Kidney (tissue), 14 donors: ENCODE measurements around the gene MYT1. TPM values are rescaled to one million over a fixed set of nuclear protein-coding genes. Genes with fewer than 3 reads are reported as not detected.

Source experiments
- DNase-seq, 5 donors: peaks; one replicate each; pipeline ENCODE4 v3.0.0-alpha.2; 2013 to 2020
- FAIRE-seq: peaks from 2 replicates; lab custom pipeline; 2012; peaks lifted over from hg19 to GRCh38; lab: Jason Lieb, UNC
- H3K27ac ChIP-seq, 2 donors: one replicate each; pipeline ENCODE4 v1.7.0; 2013; ENCODE audit warnings: low read depth in 2 of 2, low read length in 2 of 2, inconsistent platforms in 1 of 2
- H3K27me3 ChIP-seq: one replicate; pipeline ENCODE4 v1.7.1; 2013; ENCODE audit warnings: low read length, inconsistent platforms; ENCODE audit not compliant: control insufficient read depth, insufficient read depth
- H3K36me3 ChIP-seq, 3 donors: one replicate each; pipeline versions ENCODE4 v1.7.0 to v1.7.1; 2013; ENCODE audit warnings: low read length in 3 of 3, control low read depth in 1 of 3, inconsistent platforms in 1 of 3; ENCODE audit not compliant: insufficient read depth in 3 of 3, control insufficient read depth in 2 of 3
- H3K4me1 ChIP-seq, 3 donors: one replicate each; pipeline versions ENCODE4 v1.7.0 to v1.7.1; 2013; ENCODE audit warnings: low read length in 3 of 3, inconsistent platforms in 1 of 3, low read depth in 1 of 3; ENCODE audit not compliant: control insufficient read depth in 2 of 3, insufficient read depth in 2 of 3
- H3K4me3 ChIP-seq, 3 donors: one replicate each; pipeline versions ENCODE4 v1.7.0 to v1.8.1; 2013; ENCODE audit warnings: low read length in 3 of 3, control low read depth in 1 of 3, inconsistent platforms in 1 of 3
- H3K9ac ChIP-seq, 3 donors: one replicate each; pipeline versions ENCODE4 v1.7.0 to v1.7.1; 2013; ENCODE audit warnings: low read length in 3 of 3, control low read depth in 1 of 3, inconsistent platforms in 1 of 3
- H3K9me3 ChIP-seq, 3 donors: one replicate each; pipeline versions ENCODE4 v1.7.0 to v1.7.1; 2013; ENCODE audit warnings: low read length in 3 of 3, control low read depth in 1 of 3, inconsistent platforms in 1 of 3; ENCODE audit not compliant: control insufficient read depth in 2 of 3, insufficient read depth in 1 of 3
- intact Hi-C: fragments of 100-400 bp; cut with DNase I; formaldehyde crosslinking; loops from one replicate; pipeline ENCODE4 v1.11.1; 2022
- polyA plus RNA-seq: library from polyadenylated mRNA; stranded (reverse); fragments of 350-450 nt; fragmentation: Illumina TruSeq; extraction: RNeasy Lipid Tissue Mini Kit (QIAGEN cat#74804); gene quantifications from one replicate; pipeline ENCODE4 v1.2.3, GENCODE V29; 2014; ENCODE audit warnings: low read depth, low replicate concordance; ENCODE audit not compliant: insufficient read depth
- total RNA-seq: library from RNA; stranded (reverse); fragmentation: NEBNext Ultra II Directional; extraction: Animal tissue kit (Norgen Biotek cat#: 25700); gene quantifications from one replicate; pipeline ENCODE4 v1.2.1, GENCODE V29; 2021
- TF ChIP-seq, protein P1 (sequence below): IDR thresholded peaks from 3 replicates; pipeline ENCODE4 v1.5.1; 2012; ENCODE audit warnings: mild to moderate bottlenecking, moderate library complexity, borderline replicate concordance; ENCODE audit not compliant: insufficient read depth; ENCODE audit errors: extremely low read depth
- donor health status: control.
- donor health status: control.
- donor health status: control.
- donor health status: control.
- donor health status: control.
- donor health status: DM: yes; HTN: yes; CAD: no.
- donor health status: Normal renal cell carcinoma (clear cell type).

The MYT1 gene
- total and polyA plus RNA-seq, 2 donors from 2014 or later: not detected

GRCh38 chr20:64179805-64180204 is 15.6 kb downstream of the MYT1 start:
- Histone ChIP-seq H3K9me3 (no peaks in the 10 kb centered on the region), H3K27ac (no peak overlapping the region), H3K36me3 (no peaks in the 10 kb centered on the region), H3K9ac (no peak overlapping the region), H3K4me3 (no peak overlapping the region), H3K4me1 (no peaks in the 10 kb centered on the region), H3K27me3 (no peaks in the 10 kb centered on the region)
- FAIRE-seq (no peak), DNase-seq (no peak)
- TF ChIP-seq, protein P1, sequence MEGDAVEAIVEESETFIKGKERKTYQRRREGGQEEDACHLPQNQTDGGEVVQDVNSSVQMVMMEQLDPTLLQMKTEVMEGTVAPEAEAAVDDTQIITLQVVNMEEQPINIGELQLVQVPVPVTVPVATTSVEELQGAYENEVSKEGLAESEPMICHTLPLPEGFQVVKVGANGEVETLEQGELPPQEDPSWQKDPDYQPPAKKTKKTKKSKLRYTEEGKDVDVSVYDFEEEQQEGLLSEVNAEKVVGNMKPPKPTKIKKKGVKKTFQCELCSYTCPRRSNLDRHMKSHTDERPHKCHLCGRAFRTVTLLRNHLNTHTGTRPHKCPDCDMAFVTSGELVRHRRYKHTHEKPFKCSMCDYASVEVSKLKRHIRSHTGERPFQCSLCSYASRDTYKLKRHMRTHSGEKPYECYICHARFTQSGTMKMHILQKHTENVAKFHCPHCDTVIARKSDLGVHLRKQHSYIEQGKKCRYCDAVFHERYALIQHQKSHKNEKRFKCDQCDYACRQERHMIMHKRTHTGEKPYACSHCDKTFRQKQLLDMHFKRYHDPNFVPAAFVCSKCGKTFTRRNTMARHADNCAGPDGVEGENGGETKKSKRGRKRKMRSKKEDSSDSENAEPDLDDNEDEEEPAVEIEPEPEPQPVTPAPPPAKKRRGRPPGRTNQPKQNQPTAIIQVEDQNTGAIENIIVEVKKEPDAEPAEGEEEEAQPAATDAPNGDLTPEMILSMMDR: no peak
- intact Hi-C loops: no loop called here

GRCh38 chr20:64180673-64181072 is 16.4 kb downstream of the MYT1 start:
- H3K9me3 ChIP-seq: no peaks in the 10 kb centered on the region
- TF ChIP-seq, protein P1: no peak
- FAIRE-seq: no peak

DNA sequence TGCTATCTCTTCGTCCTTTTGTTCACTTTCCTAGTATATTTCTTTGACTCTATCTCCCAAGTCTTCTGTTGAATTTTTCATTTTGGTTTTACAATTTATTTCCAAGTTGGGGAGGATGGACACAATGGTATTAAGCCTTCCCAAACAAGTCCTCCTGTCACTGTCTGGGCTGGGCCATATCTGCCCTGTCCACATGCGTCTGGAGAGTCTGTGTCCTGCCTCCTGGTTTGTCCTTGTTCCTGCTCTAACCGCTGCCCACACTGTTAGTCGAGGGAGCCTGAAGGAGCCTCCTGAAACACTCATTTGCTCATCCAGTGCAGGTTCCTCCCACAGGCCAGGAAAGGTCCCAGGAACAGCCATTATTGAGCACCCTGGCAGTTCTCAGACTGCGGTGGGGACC is 17.1 kb downstream of the MYT1 start:
- no peak overlapping the region for H3K27ac ChIP-seq
- no peaks in the 10 kb centered on the region for H3K9me3 ChIP-seq
- intact Hi-C loops: no loop called here
- no peaks in the 10 kb centered on the region for H3K27me3 ChIP-seq
- H3K4me1 ChIP-seq: no peaks in the 10 kb centered on the region
- H3K36me3 ChIP-seq: no peaks in the 10 kb centered on the region
- TF ChIP-seq, protein P1: no peak
- no peak overlapping the region for H3K9ac ChIP-seq
- FAIRE-seq: no peak
- no peak overlapping the region for H3K4me3 ChIP-seq
- no peak for DNase-seq

More at GRCh38 chr20:64180673-64181072, 16.4 kb downstream of the MYT1 start:
- H3K9ac ChIP-seq: no peak overlapping the region
- intact Hi-C loops: no loop called here
- H3K4me1 ChIP-seq: no peaks in the 10 kb centered on the region
- H3K27me3 ChIP-seq: no peaks in the 10 kb centered on the region
- H3K36me3 ChIP-seq: no peaks in the 10 kb centered on the region
- no peak for DNase-seq
- no peak overlapping the region for H3K4me3 ChIP-seq
- H3K27ac ChIP-seq: no peak overlapping the region
